Measurements from ENCODE around the gene ZFR2. TPM values are rescaled to one million over a fixed set of nuclear protein-coding genes. Genes with fewer than 3 reads are reported as not detected.

ZFR2 gene
- total and polyA plus RNA-seq, 2 of the 8 experiments (the other 6 are each of a cell fraction or from before 2014, with no cell fraction given), result 14.5 to 28.4 TPM

- no peak for DNase-seq (ENCODE audit: low read depth in 1 of 2, low spot score in 2 of 2)
- Histone ChIP-seq H3K18ac (ENCODE audit: extremely low read depth, low read length) (no peak overlapping the region), H2BK15ac (ENCODE audit: low read length) (0 out of 2 replicates have a peak overlapping the region, but pooled peaks have one; percentile 29), H3K36me3 (ENCODE audit: control insufficient read depth in 2 of 4, insufficient read depth in 4 of 4, low read length in 3 of 4) (no peaks in the 10 kb centered on the region), H3K23me2 (ENCODE audit: low read depth, low read length) (no peaks in the 10 kb centered on the region; the same call in 1 of the 2 replicates), H2BK5ac (ENCODE audit: low read depth, low read length) (no peak overlapping the region), H2BK120ac (replicated peaks; ENCODE audit: low read depth, low read length) (no peak overlapping the region), H3K4me2 (ENCODE audit: insufficient read depth in 1 of 2, low read depth in 2 of 2, low read length in 2 of 2) (no peak overlapping the region), H3K4me3 (ENCODE audit: extremely low read depth in 1 of 4, insufficient read depth in 2 of 4, low read depth in 3 of 4, low read length in 4 of 4) (no peak overlapping the region), H2BK20ac (ENCODE audit: low read length) (no peak overlapping the region), H3K23ac (ENCODE audit: insufficient read length) (no peak overlapping the region), H3K14ac (ENCODE audit: insufficient read length) (no peak overlapping the region), H4K20me1 (replicated peaks in 1 of 2; ENCODE audit: control insufficient read depth in 1 of 2, insufficient read depth in 2 of 2, low read length in 2 of 2) (peaks cover 9 to 10% of the 10 kb centered on the region in 2 experiments), H4K8ac (ENCODE audit: extremely low read depth, insufficient read depth, low read length) (no peak overlapping the region), H3K4ac (replicated peaks; ENCODE audit: insufficient read length, low read depth, low read length) (no peak overlapping the region), H4K5ac (ENCODE audit: insufficient read length, low read depth, low read length) (no peak overlapping the region), H3K9me3 (ENCODE audit: insufficient read depth in 2 of 2, low read depth in 1 of 2, low read length in 1 of 2) (no peaks in the 10 kb centered on the region), H4K91ac (replicated peaks; ENCODE audit: insufficient read length, low read length) (no peak overlapping the region), H3K4me1 (replicated peaks in 1 of 4; ENCODE audit: control insufficient read depth in 3 of 4, insufficient read depth in 4 of 4, low read length in 3 of 4) (peaks cover 0 to 11% (median 7%) of the 10 kb centered on the region in 4 experiments; a peak in 5 of 7 replicates), H3K27ac (ENCODE audit: low read depth, low read length) (no peak overlapping the region), H3K56ac (replicated peaks; ENCODE audit: insufficient read length, low read depth, low read length) (no peak overlapping the region), H3K9ac (replicated peaks in 1 of 4; ENCODE audit: extremely low read depth in 1 of 4, low read depth in 3 of 4, low read length in 3 of 4) (no peak overlapping the region), H3K27me3 (replicated peaks in 1 of 4; ENCODE audit: control insufficient read depth in 3 of 4, extremely low read depth in 1 of 4, insufficient read depth in 3 of 4, low read length in 3 of 4) (no peaks in the 10 kb centered on the region; a peak in 1 of 7 replicates), H2AFZ (ENCODE audit: low read length) (no peak overlapping the region), H3K79me2 (ENCODE audit: control insufficient read depth in 1 of 2, insufficient read depth in 2 of 2, low read length in 2 of 2) (peaks cover 0 to 15% of the 10 kb centered on the region in 2 experiments; a peak in 2 of 4 replicates), H3K79me1 (ENCODE audit: low read depth, low read length) (peaks cover 15% of the 10 kb centered on the region; the same call in 1 of the 2 replicates), H2BK12ac (ENCODE audit: low read depth, low read length) (no peak overlapping the region), H2AK5ac (ENCODE audit: low read depth, low read length) (no peak overlapping the region)
- FAIRE-seq, result no peak
- TF ChIP-seq SRF (IDR thresholded peaks at IDR 0.05; ENCODE audit: low read depth, low read length), result no peak
- no peak for TF ChIP-seq JUN (IDR thresholded peaks at IDR 0.05; ENCODE audit: low read depth, low read length)
- POLR2A ChIA-PET (ENCODE audit: partially characterized antibody), result interaction anchor here (0.6 to 1.6 kb wide), 2 partner anchors 66 to 91 kb away, joined by 3 to 5 read pairs; no protein-coding TSS in a partner anchor
- CTCF ChIA-PET (ENCODE audit: partially characterized antibody), result interaction anchor here (0.5 to 2.1 kb wide), 3 partner anchors 16 to 607 kb away, joined by 3 to 6 read pairs (median 3); no protein-coding TSS in a partner anchor
- WGBS, 2 experiments (ENCODE audit: extremely low coverage in 1 of 2, insufficient coverage in 1 of 2, insufficient read length in 1 of 2, insufficient replicate concordance in 2 of 2, low coverage in 1 of 2, low lambda C conversion rate in 2 of 2, missing lambda C conversion rate in 1 of 2), result 93% methylated on average over 12 of the region's 12 CpGs; no CpG with 5 or more reads in 1 of the 2 experiments
These were observed 5.2 kb downstream of the ZFR2 start for GRCh38 chr19:3863648-3864047.

All from H1 (cell line).